Thoracic aorta (tissue), 2 donors: ENCODE measurements around the gene TPRG1. TPM values are rescaled to one million over a fixed set of nuclear protein-coding genes. Genes with fewer than 3 reads are reported as not detected.

ENCODE experiments used
- ATAC-seq: fragments of 150-250 bp; one replicate; pipeline ENCODE4 v1.8.0; 2017; ENCODE audit warnings: low read depth; ENCODE audit not compliant: insufficient number of reproducible peaks, low FRiP score
- DNase-seq: peaks from one replicate; pipeline ENCODE4 v3.0.0-alpha.2; 2020; ENCODE audit warnings: low spot score
- H3K27ac ChIP-seq, 2 donors: fragments of 200-600 bp; sonication (generic); 1 replicate in 1 of 2; 2 replicates in 1 of 2; pipeline ENCODE4 v1.5.1; 2016; ENCODE audit warnings: mild to moderate bottlenecking in 2 of 2, moderate library complexity in 2 of 2
- H3K27me3 ChIP-seq: fragments of 200-600 bp; sonication (generic); replicated peaks from 2 replicates; pipeline ENCODE4 v1.6.0; 2016; ENCODE audit warnings: mild to moderate bottlenecking; ENCODE audit not compliant: insufficient read depth
- H3K36me3 ChIP-seq: fragments of 200-600 bp; sonication (generic); one replicate; pipeline ENCODE4 v1.5.1; 2016
- H3K4me1 ChIP-seq, 2 donors: fragments of 200-600 bp; sonication (generic); 1 replicate in 1 of 2; 2 replicates in 1 of 2; pipeline versions ENCODE4 v1.5.1 to v1.6.0; 2016; ENCODE audit warnings: low read depth in 2 of 2, mild to moderate bottlenecking in 1 of 2; ENCODE audit not compliant: control insufficient read depth in 1 of 2
- H3K4me3 ChIP-seq: fragments of 200-600 bp; sonication (generic); 2 replicates; pipeline ENCODE4 v1.5.1; 2016; ENCODE audit warnings: mild to moderate bottlenecking
- H3K9me3 ChIP-seq: fragments of 200-600 bp; sonication (generic); 2 replicates; pipeline ENCODE4 v1.5.1; 2016
- CTCF ChIP-seq: fragments of 200-600 bp; sonication (generic); IDR thresholded peaks from one replicate; pipeline ENCODE4 v1.5.1; 2019; ENCODE audit warnings: antibody characterized with exemption
- total RNA-seq, 2 donors: library from RNA; depleted of rRNA; stranded (reverse); fragments of >200 nt; gene quantifications; one replicate each; pipeline versions ENCODE4 v1.1.0 to v1.2.3, GENCODE V29; 2016

TPRG1 gene
- total RNA-seq, 2 donors from 2014 or later: 7.4 to 14.5 TPM

- ATAC-seq: no peak
- Histone ChIP-seq H3K36me3 (no peaks in the 10 kb centered on the region), H3K27ac (no peak overlapping the region), H3K27me3 (no peaks in the 10 kb centered on the region), H3K4me3 (no peak overlapping the region), H3K4me1 (peaks cover 5 to 11% of the 10 kb centered on the region in 2 donors), H3K9me3 (no peaks in the 10 kb centered on the region)
- no peak for TF ChIP-seq CTCF
- no peak for DNase-seq
Observed at GRCh38 chr3:189275852-189276251, 104.1 kb downstream of the TPRG1 start.

GRCh38 chr3:189276444-189277219 lies 104.9 kb downstream of the TPRG1 start:
- DNase-seq (no peak), ATAC-seq (no peak)
- Histone ChIP-seq H3K9me3 (no peaks in the 10 kb centered on the region), H3K36me3 (no peaks in the 10 kb centered on the region), H3K4me3 (no peak overlapping the region), H3K4me1 (peaks cover 5 to 11% of the 10 kb centered on the region in 2 donors), H3K27ac (no peak overlapping the region), H3K27me3 (no peaks in the 10 kb centered on the region)
- TF ChIP-seq CTCF: no peak

- Histone ChIP-seq H3K27me3 (no peaks in the 10 kb centered on the region), H3K4me3 (no peak overlapping the region), H3K4me1 (peaks cover 5 to 11% of the 10 kb centered on the region in 2 donors), H3K27ac (no peak overlapping the region), H3K36me3 (no peaks in the 10 kb centered on the region), H3K9me3 (no peaks in the 10 kb centered on the region)
- ATAC-seq: no peak
- no peak for DNase-seq
- TF ChIP-seq CTCF: no peak
Observed at GRCh38 chr3:189277711-189278110, 105.9 kb downstream of the TPRG1 start.

GRCh38 chr3:189278221-189278620 lies 106.5 kb downstream of the TPRG1 start:
- H3K4me1 ChIP-seq: peaks cover 5 to 11% of the 10 kb centered on the region in 2 donors
- H3K36me3 ChIP-seq: no peaks in the 10 kb centered on the region
- H3K27ac ChIP-seq: no peak overlapping the region
- TF ChIP-seq CTCF: no peak
- H3K27me3 ChIP-seq: no peaks in the 10 kb centered on the region
- ATAC-seq (no peak), DNase-seq (no peak)
- H3K9me3 ChIP-seq: no peaks in the 10 kb centered on the region
- no peak overlapping the region for H3K4me3 ChIP-seq

- Histone ChIP-seq H3K27me3 (no peaks in the 10 kb centered on the region), H3K36me3 (no peaks in the 10 kb centered on the region), H3K4me1 (peaks cover 0 to 1% of the 10 kb centered on the region in 2 donors), H3K9me3 (no peaks in the 10 kb centered on the region), H3K4me3 (no peak overlapping the region), H3K27ac (no peak overlapping the region)
- ATAC-seq (no peak), DNase-seq (no peak)
- no peak for TF ChIP-seq CTCF
Observed at GRCh38 chr3:189282189-189282588, 110.4 kb downstream of the TPRG1 start.
